ENCODE results near the gene FOXRED2.
"Not testable (repeated sequence)": the region's sequence is repeated elsewhere in the genome, so short reads cannot be mapped to it uniquely, and the experiment has no call there.

The FOXRED2 gene

DNA sequence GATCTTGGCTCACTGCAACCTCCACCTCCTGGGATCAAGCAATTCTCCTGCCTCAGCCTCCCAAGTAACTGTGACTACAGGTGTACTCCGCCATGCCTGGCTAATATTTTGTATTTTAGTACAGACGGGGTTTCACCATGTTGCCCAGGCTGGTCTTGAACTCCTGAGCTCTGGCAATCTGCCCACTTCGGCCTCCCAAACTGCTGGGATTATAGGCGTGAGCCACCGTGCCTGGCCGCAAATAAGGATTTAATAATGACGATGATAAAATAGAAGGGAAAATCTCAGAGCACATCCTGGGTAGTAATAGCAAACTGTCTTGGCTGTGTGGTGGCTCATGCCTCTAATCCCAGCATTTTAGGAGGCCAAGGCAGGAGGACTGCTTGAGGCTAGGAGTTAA is 55.9 kb downstream of the FOXRED2 start:
- DNase-seq (ENCODE audit: low read depth in 2 of 2) = not testable (repeated sequence)

DNA sequence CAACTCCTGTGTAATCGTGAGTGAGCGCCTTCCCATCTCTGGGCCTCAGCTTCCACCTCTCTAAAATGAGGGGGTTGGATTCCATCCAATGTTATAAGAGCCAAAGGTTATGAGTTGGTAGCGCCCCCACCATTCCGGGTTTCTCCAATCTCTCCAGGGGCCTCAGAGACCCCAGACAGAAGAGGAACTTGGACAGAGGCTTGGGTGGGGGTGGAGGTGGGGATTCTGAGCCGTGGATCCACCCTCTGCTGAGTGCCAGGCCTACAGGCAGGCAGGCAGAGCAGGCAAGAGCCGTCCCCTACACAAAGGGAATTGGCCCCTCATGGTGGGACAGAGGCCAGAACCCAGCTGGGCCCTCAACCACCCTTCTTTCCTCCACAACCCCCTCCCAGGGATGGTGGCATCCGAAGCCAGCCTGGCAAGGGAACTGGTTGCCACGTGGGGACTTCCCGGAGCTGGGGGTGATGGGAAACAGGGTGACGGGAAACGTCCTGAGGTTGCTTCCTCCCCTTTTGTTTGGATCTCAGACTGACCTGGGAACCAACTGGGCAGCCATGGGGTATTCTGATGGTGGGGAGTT is 57.2 kb downstream of the FOXRED2 start:
- no peak for DNase-seq (ENCODE audit: low read depth in 2 of 2)

DNA sequence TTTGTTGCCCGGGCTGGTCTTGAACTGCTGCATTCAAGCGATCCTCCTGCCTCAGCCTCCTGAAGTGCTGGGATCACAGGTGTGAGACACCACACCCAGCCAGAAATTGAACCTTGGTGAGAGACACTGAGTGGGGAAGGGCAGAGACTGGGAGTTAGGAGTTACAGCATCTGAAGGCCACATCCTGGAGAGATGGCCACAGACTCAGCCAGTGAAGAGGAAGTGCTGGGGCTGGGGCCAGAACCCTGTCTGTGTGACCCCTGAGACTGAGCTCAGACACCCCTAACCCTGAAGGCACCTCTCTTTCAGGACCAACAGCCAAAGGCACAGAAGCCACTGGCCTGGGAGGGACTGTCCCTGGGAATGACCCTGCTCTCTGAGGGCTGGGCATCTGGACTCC is 59.2 kb downstream of the FOXRED2 start:
- DNase-seq (ENCODE audit: low read depth in 2 of 2) = no peak

DNA sequence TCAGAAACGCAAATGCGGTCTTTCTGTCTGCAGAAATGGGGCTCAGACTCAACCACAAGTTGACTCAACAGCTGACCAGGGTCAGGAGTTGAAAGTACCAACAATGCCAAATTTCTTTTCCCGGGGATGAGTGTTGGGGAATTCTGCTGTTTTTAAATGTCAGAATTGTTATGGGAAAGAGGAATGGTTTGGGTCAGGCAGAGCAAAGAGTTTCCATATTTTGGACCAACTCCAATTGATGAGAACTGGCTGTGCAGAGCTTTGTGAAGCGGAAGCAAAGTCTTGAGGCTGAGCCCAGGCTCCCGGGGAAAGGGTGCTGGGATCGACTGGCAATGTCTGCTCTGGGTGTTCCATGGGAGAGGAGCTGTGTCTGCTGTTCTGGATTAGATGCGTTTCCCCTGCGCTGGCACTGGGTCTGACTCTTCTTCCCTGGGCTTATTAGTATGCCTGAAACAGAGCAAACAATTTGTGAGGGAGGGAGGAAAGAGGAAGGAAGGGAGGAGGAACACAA is 61.6 kb downstream of the FOXRED2 start:
- no peak for DNase-seq (ENCODE audit: low read depth in 2 of 2)

DNA sequence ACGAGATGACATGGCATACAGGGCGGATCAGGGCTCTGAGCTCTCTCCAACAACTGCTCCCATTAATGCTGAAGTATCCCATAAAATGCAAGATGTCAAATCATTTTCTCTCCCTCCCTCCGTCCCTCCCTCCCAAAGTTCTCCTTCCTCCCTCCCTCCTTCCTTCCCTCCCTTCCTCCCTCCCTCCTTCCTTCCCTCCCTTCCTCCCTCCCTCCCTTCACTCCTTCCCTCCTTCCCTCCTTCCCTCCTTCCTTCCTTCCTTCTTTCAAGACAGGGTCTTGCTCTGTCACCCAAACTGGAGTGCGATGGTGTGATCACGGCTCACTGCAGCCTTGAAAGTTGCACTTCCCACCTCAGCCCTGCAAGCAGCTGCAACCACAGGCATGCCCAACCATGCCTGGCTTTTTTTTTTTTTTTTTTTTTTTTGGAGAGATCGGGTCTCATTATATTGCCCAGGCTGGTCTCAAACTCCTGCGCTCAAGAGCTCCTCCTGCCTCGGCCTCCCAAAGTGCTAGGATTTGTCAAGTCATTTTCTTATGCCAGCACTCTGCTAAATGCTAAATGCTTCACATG is 63.6 kb downstream of the FOXRED2 start:
- DNase-seq (ENCODE audit: low read depth in 2 of 2) = no peak

DNA sequence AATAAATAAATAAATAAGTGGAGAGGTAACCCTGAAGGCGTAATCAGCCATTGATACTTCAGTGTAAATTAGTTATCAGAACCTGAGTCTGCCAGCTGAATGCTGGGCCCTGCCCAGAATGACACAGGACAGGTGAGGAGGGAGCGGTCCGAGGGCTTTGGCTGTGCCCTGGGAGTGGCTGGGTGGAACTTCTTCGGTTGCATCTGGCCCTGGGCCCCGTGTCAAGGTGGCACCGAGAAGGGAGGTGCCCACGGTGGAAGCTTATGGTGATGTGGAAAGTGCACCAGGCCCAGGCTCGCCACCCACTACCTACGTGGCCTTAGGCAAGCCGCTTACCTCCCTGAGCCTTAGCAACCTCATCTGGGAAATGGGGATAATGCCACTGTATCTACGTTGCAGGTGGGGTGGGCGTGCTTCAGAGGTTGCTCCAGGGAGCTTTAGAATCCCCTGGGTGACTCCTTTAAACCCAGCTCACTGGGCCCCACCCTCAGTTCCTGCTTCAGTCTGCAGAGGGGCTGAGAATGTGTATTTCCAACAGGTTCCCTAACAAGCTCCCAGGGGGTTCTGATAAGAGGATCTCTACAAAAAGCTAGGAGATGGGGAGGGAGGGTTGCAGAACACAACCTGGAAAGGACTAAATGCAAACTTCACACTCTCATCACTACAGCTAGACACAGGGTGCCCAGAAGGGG is 64.2 kb downstream of the FOXRED2 start:
- no peak for DNase-seq (ENCODE audit: low read depth in 2 of 2)

DNA sequence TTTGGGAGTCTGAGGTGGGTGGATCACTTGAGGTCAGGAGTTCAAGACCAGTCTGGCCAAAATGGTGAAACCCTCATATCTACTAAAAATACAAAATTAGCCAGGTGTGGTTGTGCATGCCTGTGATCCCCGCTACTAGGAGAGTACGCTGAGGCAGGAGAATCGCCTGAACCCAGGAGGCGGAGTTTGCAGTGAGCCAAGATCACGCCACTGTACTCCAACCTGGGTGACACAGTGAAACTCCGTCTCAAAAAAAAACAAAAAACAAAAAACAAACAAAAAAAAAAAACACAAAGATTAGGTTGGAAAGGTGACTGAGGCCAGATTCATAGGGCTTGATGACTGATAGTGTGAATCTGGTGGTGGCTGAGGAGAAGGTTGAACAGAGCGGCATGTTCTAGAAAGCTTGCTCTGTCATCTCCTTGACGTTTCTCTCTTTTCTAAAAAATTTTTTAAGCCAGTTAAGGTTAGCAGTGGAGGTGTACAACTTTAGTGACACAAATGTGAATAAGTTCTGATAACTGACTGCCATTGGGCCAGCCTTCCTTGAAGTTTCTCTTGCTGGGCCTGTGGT is 66.3 kb downstream of the FOXRED2 start:
- no peak for DNase-seq (ENCODE audit: low read depth in 2 of 2)

DNA sequence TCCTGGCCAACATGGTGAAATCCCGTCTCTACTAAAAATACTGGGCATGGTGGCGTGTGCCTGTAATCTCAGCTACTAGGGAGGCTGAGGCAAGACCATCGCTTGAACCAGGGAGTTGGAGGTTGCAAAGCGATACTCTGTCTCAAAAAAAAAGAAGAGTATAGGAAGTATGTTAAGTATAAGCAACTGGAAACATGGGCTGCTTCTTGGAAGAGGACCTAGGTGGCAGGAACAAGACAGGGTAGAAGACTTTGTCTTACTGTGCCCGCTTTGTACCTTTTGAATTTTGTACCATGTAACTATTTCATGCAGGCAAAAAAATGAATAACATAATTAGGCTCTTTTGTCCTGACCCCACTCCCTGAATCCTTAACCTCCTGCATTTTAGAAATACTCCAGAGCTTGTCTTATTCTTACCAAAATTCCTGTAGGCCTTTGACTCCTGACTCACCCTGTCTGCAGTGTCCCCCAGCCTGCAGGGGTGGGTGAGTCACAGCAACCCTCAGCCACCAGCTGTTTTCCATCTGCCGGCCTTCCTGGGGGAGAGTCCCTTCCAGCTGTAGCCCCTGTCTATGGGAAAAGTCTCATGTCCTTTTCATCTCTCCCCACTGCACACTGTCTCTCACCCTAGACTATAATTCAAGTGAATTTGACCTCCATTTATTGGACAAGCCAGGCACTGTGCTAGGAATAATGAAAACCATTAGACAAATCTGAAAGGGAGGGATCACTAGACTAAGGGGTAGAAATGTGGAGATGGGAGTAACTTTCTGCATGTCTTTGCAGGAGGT is 67.2 kb downstream of the FOXRED2 start:
- DNase-seq (ENCODE audit: low read depth in 2 of 2) = no peak

All from activated CD8-positive, alpha-beta memory T cell treated with anti-CD3 and anti-CD28 coated beads for 4 hours (primary cell).